ENCODE measurements around the gene SLC35A5. TPM values are rescaled to one million over a fixed set of nuclear protein-coding genes. Genes with fewer than 3 reads are reported as not detected.

The SLC35A5 gene
- total and polyA plus RNA-seq, 2 of the 8 experiments (the other 6 are each of a cell fraction or from before 2014, with no cell fraction given), result 36.5 to 38.6 TPM

- no peak overlapping the region for H3K9ac ChIP-seq (replicated peaks in 1 of 4; ENCODE audit: extremely low read depth in 1 of 4, low read depth in 3 of 4, low read length in 3 of 4)
- no peak overlapping the region for H3K18ac ChIP-seq (ENCODE audit: extremely low read depth, low read length)
- no peak overlapping the region for H2AFZ ChIP-seq (ENCODE audit: low read length)
- no peak overlapping the region for H2AK5ac ChIP-seq (ENCODE audit: low read depth, low read length)
- H4K5ac ChIP-seq (ENCODE audit: insufficient read length, low read depth, low read length), result no peak overlapping the region
- 92% methylated on average over 3 of the region's 3 CpGs; no CpG with 5 or more reads in 1 of the 2 experiments for WGBS, 2 experiments (ENCODE audit: extremely low coverage in 1 of 2, insufficient coverage in 1 of 2, insufficient read length in 1 of 2, insufficient replicate concordance in 2 of 2, low coverage in 1 of 2, low lambda C conversion rate in 2 of 2, missing lambda C conversion rate in 1 of 2)
- H3K4me3 ChIP-seq (ENCODE audit: extremely low read depth in 1 of 4, insufficient read depth in 2 of 4, low read depth in 3 of 4, low read length in 4 of 4), result no peak overlapping the region
- H3K79me1 ChIP-seq (ENCODE audit: low read depth, low read length), result no peaks in the 10 kb centered on the region
- no peak overlapping the region for H4K8ac ChIP-seq (ENCODE audit: extremely low read depth, insufficient read depth, low read length)
- no peak overlapping the region for H3K4me2 ChIP-seq (ENCODE audit: insufficient read depth in 1 of 2, low read depth in 2 of 2, low read length in 2 of 2)
- no peak overlapping the region for H2BK15ac ChIP-seq (ENCODE audit: low read length)
- DNase-seq (ENCODE audit: low read depth in 1 of 2, low spot score in 2 of 2) (no peak), FAIRE-seq (no peak)
- no peak overlapping the region for H3K27ac ChIP-seq (ENCODE audit: low read depth, low read length)
- no peaks in the 10 kb centered on the region for H3K79me2 ChIP-seq (ENCODE audit: control insufficient read depth in 1 of 2, insufficient read depth in 2 of 2, low read length in 2 of 2)
- no peak overlapping the region for H2BK12ac ChIP-seq (ENCODE audit: low read depth, low read length)
- H3K27me3 ChIP-seq (replicated peaks in 1 of 4; ENCODE audit: control insufficient read depth in 3 of 4, extremely low read depth in 1 of 4, insufficient read depth in 3 of 4, low read length in 3 of 4), result no peaks in the 10 kb centered on the region
- H4K20me1 ChIP-seq (replicated peaks in 1 of 2; ENCODE audit: control insufficient read depth in 1 of 2, insufficient read depth in 2 of 2, low read length in 2 of 2), result no peaks in the 10 kb centered on the region
- no peak overlapping the region for H2BK120ac ChIP-seq (replicated peaks; ENCODE audit: low read depth, low read length)
- ChIA-PET CTCF (ENCODE audit: partially characterized antibody) (interaction anchor here (0.8 to 1.8 kb wide), 7 partner anchors 35 to 401 kb away, joined by 3 to 5 read pairs (median 4); partner anchors contain the start of gene SLC9C1), POLR2A (ENCODE audit: partially characterized antibody) (interaction anchor here (1.0 to 1.6 kb wide), 2 partner anchors 18 to 62 kb away, joined by 3 read pairs; partner anchors contain the start of genes ATG3 and SLC35A5)
- no peak overlapping the region for H2BK20ac ChIP-seq (ENCODE audit: low read length)
- no peak overlapping the region for H2BK5ac ChIP-seq (ENCODE audit: low read depth, low read length)
- TF ChIP-seq ASH2L (IDR thresholded peaks at IDR 0.05; ENCODE audit: low read length) (no peak), NRF1 (IDR thresholded peaks at IDR 0.05; ENCODE audit: low read depth, low read length) (no peak), BRCA1 (IDR thresholded peaks at IDR 0.05; ENCODE audit: low read depth, low read length) (no peak), RXRA (IDR thresholded peaks at IDR 0.05; ENCODE audit: insufficient read depth, low read depth, low read length) (no peak), CHD1 (IDR thresholded peaks at IDR 0.05; ENCODE audit: low read depth, low read length) (no peak)
- H3K9me3 ChIP-seq (ENCODE audit: insufficient read depth in 2 of 2, low read depth in 1 of 2, low read length in 1 of 2), result no peaks in the 10 kb centered on the region
- no peak overlapping the region for H3K14ac ChIP-seq (ENCODE audit: insufficient read length)
- no peak overlapping the region for H4K91ac ChIP-seq (replicated peaks; ENCODE audit: insufficient read length, low read length)
- H3K23ac ChIP-seq (ENCODE audit: insufficient read length), result no peak overlapping the region
- H3K23me2 ChIP-seq (ENCODE audit: low read depth, low read length), result no peaks in the 10 kb centered on the region
- H3K36me3 ChIP-seq (ENCODE audit: control insufficient read depth in 2 of 4, insufficient read depth in 4 of 4, low read length in 3 of 4), result peaks cover 0 to 41% (median 6%) of the 10 kb centered on the region in 4 experiments; a peak in 4 of 8 replicates
- no peak overlapping the region for H3K4ac ChIP-seq (replicated peaks; ENCODE audit: insufficient read length, low read depth, low read length)
- H3K4me1 ChIP-seq (replicated peaks in 1 of 4; ENCODE audit: control insufficient read depth in 3 of 4, insufficient read depth in 4 of 4, low read length in 3 of 4), result no peaks in the 10 kb centered on the region; a peak in 1 of 7 replicates
- no peak overlapping the region for H3K56ac ChIP-seq (replicated peaks; ENCODE audit: insufficient read length, low read depth, low read length)
These were observed 17.9 kb downstream of the SLC35A5 start for GRCh38 chr3:112579697-112580096.
